PC-3 (cell line): Measurements from ENCODE around the gene SOST. TPM values are rescaled to one million over a fixed set of nuclear protein-coding genes. Genes with fewer than 3 reads are reported as not detected.

Experiments used
- ATAC-seq: fragments of 200-7000 bp; cut with Tn5 transposase; 2 replicates; pipeline ENCODE4 v1.9.1; 2020; ENCODE audit warnings: mild to moderate bottlenecking, moderate library complexity
- BruUV-seq: library from RNA; stranded (reverse); fragments of 400-500 nt; replicated peaks from 2 replicates; lab custom pipeline; 2021; lab: Mats Ljungman, UMichigan
- CTCF ChIA-PET: fragments of 300-600 bp; sonication (Branson Sonifier 250); formaldehyde crosslinking; loops from one replicate; lab custom pipeline; 2022; ENCODE audit warnings: antibody characterized with exemption; lab: Charles Lee
- POLR2A ChIA-PET: fragments of 300-600 bp; sonication (Branson Sonifier 250); formaldehyde crosslinking; loops from one replicate; lab custom pipeline; 2022; ENCODE audit warnings: antibody characterized with exemption; ENCODE audit not compliant: unreplicated experiment; lab: Charles Lee
- DNase-seq: peaks from one replicate; pipeline ENCODE4 v3.0.0-alpha.2; 2015
- H2AFZ ChIP-seq: fragments of 300-600 bp; sonication (generic); 2 replicates; pipeline ENCODE4 v1.6.0; 2016; ENCODE audit warnings: antibody characterized with exemption, low read length
- H3F3A ChIP-seq: fragments of 300-600 bp; sonication (generic); one replicate; pipeline ENCODE4 v1.6.0; 2017; ENCODE audit warnings: antibody characterized with exemption, low read length, control low read depth, mild to moderate bottlenecking; ENCODE audit not compliant: unreplicated experiment
- H3K27ac ChIP-seq: fragments of 300-600 bp; sonication (generic); 2 replicates; pipeline ENCODE4 v1.5.1; 2016; ENCODE audit warnings: mild to moderate bottlenecking, low read length
- H3K27me3 ChIP-seq: fragments of 300-600 bp; sonication (generic); 2 replicates; pipeline ENCODE4 v1.6.1; 2016; ENCODE audit warnings: low read length, mixed read lengths
- H3K36me3 ChIP-seq: fragments of 300-600 bp; sonication (generic); 2 replicates; pipeline ENCODE4 v1.6.1; 2016; ENCODE audit warnings: low read depth, mixed run types, low read length, mixed read lengths
- H3K4me1 ChIP-seq: fragments of 300-600 bp; sonication (generic); 2 replicates; pipeline ENCODE4 v1.5.1; 2016; ENCODE audit warnings: low read length; ENCODE audit not compliant: insufficient read depth
- H3K4me2 ChIP-seq: fragments of 300-600 bp; sonication (generic); 2 replicates; pipeline ENCODE4 v1.6.0; 2016; ENCODE audit warnings: low read length
- H3K4me3 ChIP-seq: fragments of 300-600 bp; sonication (generic); 2 replicates; pipeline ENCODE4 v1.5.1; 2016; ENCODE audit warnings: mild to moderate bottlenecking, low read length, mixed read lengths
- H3K79me2 ChIP-seq: fragments of 300-600 bp; sonication (generic); 2 replicates; pipeline ENCODE4 v1.6.1; 2017; ENCODE audit warnings: low read length, mixed read lengths
- H3K9ac ChIP-seq: fragments of 300-600 bp; sonication (generic); 2 replicates; pipeline ENCODE4 v1.6.0; 2016; ENCODE audit warnings: mild to moderate bottlenecking, low read length
- H3K9me2 ChIP-seq: fragments of 300-600 bp; sonication (generic); replicated peaks from 2 replicates; pipeline ENCODE4 v1.6.1; 2016; ENCODE audit warnings: mixed run types, low read length, mixed read lengths
- H3K9me3 ChIP-seq: fragments of 300-600 bp; sonication (generic); 2 replicates; pipeline ENCODE4 v1.6.1; 2016; ENCODE audit warnings: low read length, mixed read lengths
- H4K20me1 ChIP-seq: fragments of 300-600 bp; sonication (generic); 2 replicates; pipeline ENCODE4 v1.6.1; 2016; ENCODE audit warnings: low read length, mixed read lengths
- CTCF ChIP-seq: fragments of 300-600 bp; sonication (generic); conservative IDR thresholded peaks from 2 replicates; pipeline ENCODE4 v1.5.1; 2017; ENCODE audit warnings: antibody characterized with exemption, low read depth, mild to moderate bottlenecking, low read length
- EZH2 ChIP-seq: fragments of 300-600 bp; sonication (generic); IDR thresholded peaks from one replicate; pipeline ENCODE4 v1.6.1; 2017; ENCODE audit warnings: antibody characterized with exemption, mild to moderate bottlenecking, low read length; ENCODE audit not compliant: unreplicated experiment
- EZH2phosphoT487 ChIP-seq: fragments of 300-600 bp; sonication (generic); IDR thresholded peaks from 2 replicates; pipeline ENCODE4 v1.6.1; 2018; ENCODE audit warnings: mild to moderate bottlenecking, antibody characterized with exemption, low read length, borderline replicate concordance
- intact Hi-C: fragments of 100-400 bp; cut with micrococcal nuclease; formaldehyde crosslinking; loops from 2 replicates; pipeline ENCODE4 v1.9.0; 2023
- total RNA-seq: library from RNA; depleted of rRNA; stranded (reverse); fragments of >200 nt; gene quantifications from 2 replicates; pipeline ENCODE4 v1.2.3, GENCODE V29; 2014

Gene SOST
- total RNA-seq, 1 experiment from 2014 or later, result not detected

GRCh38 chr17:43741636-43742035, 17.0 kb downstream of the SOST start:
- POLR2A ChIA-PET, result no interaction called here
- no peaks in the 10 kb centered on the region for H3K9me3 ChIP-seq
- no peak overlapping the region for H3K27ac ChIP-seq
- H3F3A ChIP-seq, result no peaks in the 10 kb centered on the region
- no peaks in the 10 kb centered on the region for H3K27me3 ChIP-seq
- H3K9me2 ChIP-seq, result no peaks in the 10 kb centered on the region
- no peak overlapping the region for H3K4me2 ChIP-seq
- H3K79me2 ChIP-seq, result no peaks in the 10 kb centered on the region
- CTCF ChIA-PET, result no interaction called here
- H2AFZ ChIP-seq, result no peak overlapping the region
- TF ChIP-seq EZH2phosphoT487 (no peak), CTCF (no peak), EZH2 (no peak)
- ATAC-seq (no peak), DNase-seq (no peak)
- H3K4me3 ChIP-seq, result no peak overlapping the region
- intact Hi-C loops, result no loop called here
- peaks cover 15% of the 10 kb centered on the region for H3K4me1 ChIP-seq
- no peak overlapping the region for H3K9ac ChIP-seq
- BruUV-seq, result no TSS peak
- H3K36me3 ChIP-seq, result no peaks in the 10 kb centered on the region
- H4K20me1 ChIP-seq, result no peaks in the 10 kb centered on the region

DNA sequence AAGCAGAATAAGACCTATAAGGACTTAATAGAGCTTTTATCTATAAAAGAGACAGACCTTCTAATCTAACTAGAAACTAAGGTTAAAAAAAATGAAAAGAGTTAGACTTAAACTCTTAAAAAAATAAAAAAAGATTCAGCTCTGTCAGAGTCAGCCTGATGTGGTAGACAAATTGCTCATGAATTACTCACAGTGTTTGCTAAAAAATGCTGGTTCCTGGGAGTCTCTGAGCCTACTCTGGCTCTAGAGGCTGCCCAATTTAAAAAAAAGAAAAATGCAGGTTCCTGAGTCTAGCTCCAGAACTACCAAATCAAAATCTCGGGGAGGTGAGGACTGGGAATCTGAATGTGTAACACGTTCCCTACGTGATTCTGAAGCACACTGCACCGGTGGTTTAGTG, 18.1 kb downstream of the SOST start:
- peak overlapping the region; percentile 12; the same call in 1 of the 2 replicates for H3K4me2 ChIP-seq
- no peaks in the 10 kb centered on the region for H3K36me3 ChIP-seq
- no peak for TF ChIP-seq EZH2phosphoT487
- no peak for TF ChIP-seq CTCF
- TF ChIP-seq EZH2, result no peak
- DNase-seq (peak; percentile 62), ATAC-seq (peak; percentile 86)
- no peaks in the 10 kb centered on the region for H3K79me2 ChIP-seq
- peaks cover 15% of the 10 kb centered on the region for H3K4me1 ChIP-seq
- no peaks in the 10 kb centered on the region for H3K27me3 ChIP-seq
- H3F3A ChIP-seq, result no peaks in the 10 kb centered on the region
- no peak overlapping the region for H3K9ac ChIP-seq
- no peak overlapping the region for H3K4me3 ChIP-seq
- H2AFZ ChIP-seq, result peak overlapping the region; percentile 20; the same call in 1 of the 2 replicates
- CTCF ChIA-PET, result interaction anchor here (0.6 to 0.9 kb wide), 2 partner anchors 41 to 47 kb away, joined by 5 to 9 read pairs; no protein-coding TSS in a partner anchor
- POLR2A ChIA-PET, result no interaction called here
- intact Hi-C loops, result no loop called here
- no peaks in the 10 kb centered on the region for H4K20me1 ChIP-seq
- BruUV-seq, result no TSS peak
- H3K27ac ChIP-seq, result no peak overlapping the region
- no peaks in the 10 kb centered on the region for H3K9me2 ChIP-seq
- no peaks in the 10 kb centered on the region for H3K9me3 ChIP-seq

- Histone ChIP-seq H3K4me1 (peaks cover 15% of the 10 kb centered on the region), H3K79me2 (no peaks in the 10 kb centered on the region), H4K20me1 (no peaks in the 10 kb centered on the region), H2AFZ (no peak overlapping the region), H3K36me3 (no peaks in the 10 kb centered on the region), H3K4me3 (no peak overlapping the region), H3F3A (no peaks in the 10 kb centered on the region), H3K27me3 (no peaks in the 10 kb centered on the region), H3K9ac (no peak overlapping the region), H3K27ac (no peak overlapping the region), H3K9me2 (no peaks in the 10 kb centered on the region), H3K4me2 (no peak overlapping the region), H3K9me3 (no peaks in the 10 kb centered on the region)
- ATAC-seq, result no peak
- intact Hi-C loops, result no loop called here
- TF ChIP-seq CTCF, result no peak
- TF ChIP-seq EZH2, result no peak
- no peak for TF ChIP-seq EZH2phosphoT487
- BruUV-seq, result no TSS peak
- CTCF ChIA-PET, result no interaction called here
- POLR2A ChIA-PET, result no interaction called here
- no peak for DNase-seq
Observed at GRCh38 chr17:43737722-43738121, 20.9 kb downstream of the SOST start.
